Calu3 (cell line): ENCODE results near the gene TTC19. TPM values are rescaled to one million over a fixed set of nuclear protein-coding genes. Genes with fewer than 3 reads are reported as not detected.

Experiments used
- BruUV-seq: library from RNA; stranded (reverse); fragments of 400-500 nt; replicated peaks from 2 replicates; lab custom pipeline; 2021; lab: Mats Ljungman, UMichigan
- CTCF ChIA-PET: fragments of 300-600 bp; sonication (Branson Sonifier 250); formaldehyde crosslinking; loops from one replicate; lab custom pipeline; 2022; ENCODE audit warnings: antibody characterized with exemption; lab: Charles Lee
- DNase-seq: peaks from one replicate; pipeline ENCODE4 v3.0.0; 2022
- H3K27ac Mint-ChIP-seq: one replicate; pipeline ENCODE4 v1.8.0; 2022; ENCODE audit warnings: mixed read lengths; ENCODE audit not compliant: unreplicated experiment
- H3K27me3 Mint-ChIP-seq: one replicate; pipeline ENCODE4 v1.8.0; 2022; ENCODE audit warnings: mixed read lengths; ENCODE audit not compliant: unreplicated experiment
- H3K36me3 Mint-ChIP-seq: one replicate; pipeline ENCODE4 v1.8.0; 2022; ENCODE audit warnings: mild to moderate bottlenecking, moderate library complexity, mixed read lengths; ENCODE audit not compliant: insufficient read depth, unreplicated experiment
- H3K4me1 Mint-ChIP-seq: one replicate; pipeline ENCODE4 v1.8.0; 2022; ENCODE audit warnings: mild to moderate bottlenecking, low read depth, mixed read lengths; ENCODE audit not compliant: unreplicated experiment
- H3K4me3 Mint-ChIP-seq: one replicate; pipeline ENCODE4 v1.8.0; 2022; ENCODE audit warnings: mild to moderate bottlenecking, low read depth, moderate library complexity, mixed read lengths; ENCODE audit not compliant: unreplicated experiment
- H3K9me3 Mint-ChIP-seq: one replicate; pipeline ENCODE4 v1.8.0; 2022; ENCODE audit warnings: low read depth, mixed read lengths; ENCODE audit not compliant: unreplicated experiment
- intact Hi-C: fragments of 100-400 bp; cut with micrococcal nuclease; formaldehyde crosslinking; loops from one replicate; pipeline ENCODE4 v1.10.0; 2022; ENCODE audit not compliant: unreplicated experiment
- total RNA-seq: library from RNA; stranded (reverse); gene quantifications from 2 replicates; pipeline ENCODE4 v1.2.3, GENCODE V29; 2022
- TF ChIP-seq, protein P1 (sequence below): fragments of 200-600 bp; IDR thresholded peaks from one replicate; pipeline ENCODE4 v1.8.0; 2022; ENCODE audit warnings: antibody characterized with exemption; ENCODE audit not compliant: unreplicated experiment

The TTC19 gene
- total RNA-seq, 1 experiment from 2014 or later, result 30.3 TPM

DNA sequence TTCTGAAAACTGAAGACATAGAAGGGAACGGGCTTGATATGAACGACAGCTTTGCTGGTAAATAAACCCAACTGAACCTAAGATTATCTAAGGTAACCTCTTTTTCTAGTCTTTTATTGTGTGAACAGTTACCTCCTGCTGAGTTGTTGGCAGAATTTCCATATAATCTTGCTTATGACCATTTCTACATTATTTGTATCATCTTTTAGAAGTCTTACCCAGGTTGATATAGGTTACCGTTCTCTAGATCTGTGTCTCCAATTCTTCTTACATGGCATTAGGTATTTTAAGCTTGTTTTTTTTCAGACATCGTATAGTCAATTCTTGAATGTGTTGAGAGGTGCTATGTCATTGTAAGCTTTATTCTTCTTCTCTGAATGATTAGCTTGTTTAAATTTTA is 24.3 kb downstream of the TTC19 start:
- H3K36me3 Mint-ChIP-seq, result peaks cover 33% of the 10 kb centered on the region

DNA sequence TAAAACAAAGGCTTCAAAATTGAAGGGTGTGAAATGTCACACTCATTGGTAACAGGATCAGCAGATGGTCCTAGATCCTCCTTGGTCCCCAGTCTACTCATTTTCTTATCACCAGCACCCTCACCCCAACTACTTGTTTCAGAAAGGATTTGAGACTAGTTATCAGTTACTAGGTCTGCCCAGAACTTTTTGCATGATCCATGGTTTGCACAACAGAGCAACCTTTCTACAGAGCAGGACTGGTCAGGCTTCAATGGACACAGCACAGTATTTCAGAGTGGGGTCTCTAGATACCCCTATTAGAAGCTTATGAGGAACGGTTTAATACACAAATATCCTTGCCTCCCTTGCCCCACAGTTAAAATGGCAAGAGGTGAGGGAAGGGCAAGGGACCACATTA is 25.6 kb downstream of the TTC19 start:
- CTCF ChIA-PET, result no interaction called here
- no TSS peak for BruUV-seq

More for the DNA sequence above, 24.3 kb downstream of the TTC19 start:
- no peak for DNase-seq
- H3K4me3 Mint-ChIP-seq, result no peak overlapping the region
- no TSS peak for BruUV-seq
- TF ChIP-seq, protein P1, sequence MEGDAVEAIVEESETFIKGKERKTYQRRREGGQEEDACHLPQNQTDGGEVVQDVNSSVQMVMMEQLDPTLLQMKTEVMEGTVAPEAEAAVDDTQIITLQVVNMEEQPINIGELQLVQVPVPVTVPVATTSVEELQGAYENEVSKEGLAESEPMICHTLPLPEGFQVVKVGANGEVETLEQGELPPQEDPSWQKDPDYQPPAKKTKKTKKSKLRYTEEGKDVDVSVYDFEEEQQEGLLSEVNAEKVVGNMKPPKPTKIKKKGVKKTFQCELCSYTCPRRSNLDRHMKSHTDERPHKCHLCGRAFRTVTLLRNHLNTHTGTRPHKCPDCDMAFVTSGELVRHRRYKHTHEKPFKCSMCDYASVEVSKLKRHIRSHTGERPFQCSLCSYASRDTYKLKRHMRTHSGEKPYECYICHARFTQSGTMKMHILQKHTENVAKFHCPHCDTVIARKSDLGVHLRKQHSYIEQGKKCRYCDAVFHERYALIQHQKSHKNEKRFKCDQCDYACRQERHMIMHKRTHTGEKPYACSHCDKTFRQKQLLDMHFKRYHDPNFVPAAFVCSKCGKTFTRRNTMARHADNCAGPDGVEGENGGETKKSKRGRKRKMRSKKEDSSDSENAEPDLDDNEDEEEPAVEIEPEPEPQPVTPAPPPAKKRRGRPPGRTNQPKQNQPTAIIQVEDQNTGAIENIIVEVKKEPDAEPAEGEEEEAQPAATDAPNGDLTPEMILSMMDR, result no peak
- no peaks in the 10 kb centered on the region for H3K27me3 Mint-ChIP-seq
- CTCF ChIA-PET, result no interaction called here
- H3K4me1 Mint-ChIP-seq, result no peaks in the 10 kb centered on the region
- H3K27ac Mint-ChIP-seq, result no peak overlapping the region
- H3K9me3 Mint-ChIP-seq, result no peaks in the 10 kb centered on the region
- intact Hi-C loops, result no loop called here

GRCh38 chr17:16026895-16027294 is 27.3 kb downstream of the TTC19 start:
- intact Hi-C loops, result no loop called here
- DNase-seq, result no peak
- Mint-ChIP-seq H3K9me3 (no peaks in the 10 kb centered on the region), H3K4me3 (no peak overlapping the region), H3K4me1 (no peaks in the 10 kb centered on the region), H3K36me3 (peaks cover 31% of the 10 kb centered on the region), H3K27me3 (no peaks in the 10 kb centered on the region), H3K27ac (peak overlapping the region; percentile 75)
- CTCF ChIA-PET, result no interaction called here
- BruUV-seq, result no TSS peak
- TF ChIP-seq, protein P1, result no peak

More for the DNA sequence above, 25.6 kb downstream of the TTC19 start:
- Mint-ChIP-seq H3K4me1 (no peaks in the 10 kb centered on the region), H3K27me3 (no peaks in the 10 kb centered on the region), H3K4me3 (no peak overlapping the region), H3K36me3 (peaks cover 34% of the 10 kb centered on the region), H3K27ac (no peak overlapping the region), H3K9me3 (no peaks in the 10 kb centered on the region)
- TF ChIP-seq, protein P1, result no peak
- intact Hi-C loops, result no loop called here
- no peak for DNase-seq

DNA sequence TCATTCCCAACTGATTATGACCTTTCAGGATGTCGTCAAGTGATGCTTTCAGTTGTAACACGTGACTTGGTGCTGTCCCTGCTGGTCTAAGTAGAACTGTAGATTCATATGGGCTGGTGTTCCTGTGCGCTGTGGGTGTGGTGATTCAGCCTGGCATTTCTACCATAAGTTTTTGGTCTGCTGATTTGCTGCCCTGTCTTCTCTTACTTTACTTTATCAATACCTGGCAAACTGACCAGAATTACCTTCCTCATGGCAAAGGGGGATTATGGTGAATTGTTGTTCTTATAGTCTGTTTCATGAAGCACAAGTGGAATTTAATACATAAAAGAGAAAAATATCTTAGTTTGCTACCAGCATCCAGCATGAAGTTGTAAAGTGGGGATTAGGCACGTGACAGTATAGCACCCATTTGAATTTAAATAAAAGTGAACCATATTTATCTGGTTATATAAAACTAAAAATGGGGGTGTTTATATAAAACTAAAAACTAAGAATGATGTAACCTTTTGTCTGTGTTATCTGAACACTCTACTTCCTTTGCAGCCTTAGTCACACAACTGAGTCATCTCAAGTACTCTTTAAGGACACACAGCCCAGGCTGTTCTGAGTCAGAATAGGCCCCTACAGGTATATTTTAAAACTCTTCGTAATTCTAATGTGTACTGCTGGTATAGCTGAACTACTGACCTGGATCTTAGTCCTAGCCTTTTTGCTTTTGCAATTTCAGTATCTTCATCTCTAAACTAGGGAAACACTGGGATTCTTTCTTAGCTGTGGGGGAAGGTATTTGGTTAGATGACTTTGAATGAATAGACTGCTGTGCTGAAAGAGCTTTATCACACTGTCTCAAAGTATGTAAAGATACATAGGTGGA is 28.3 kb downstream of the TTC19 start:
- Mint-ChIP-seq H3K4me1 (no peaks in the 10 kb centered on the region), H3K36me3 (peaks cover 41% of the 10 kb centered on the region), H3K9me3 (no peaks in the 10 kb centered on the region), H3K27ac (peak overlapping the region; percentile 75), H3K4me3 (no peak overlapping the region), H3K27me3 (no peaks in the 10 kb centered on the region)
- CTCF ChIA-PET, result no interaction called here
- TSS peak; percentile 47 for BruUV-seq
- intact Hi-C loops, result no loop called here
- TF ChIP-seq, protein P1, result no peak
- peak; percentile 35 for DNase-seq
